Keratinocyte (primary cell): ENCODE results near the gene P2RY8.
"Not testable (repeated sequence)": the region's sequence is repeated elsewhere in the genome, so short reads cannot be mapped to it uniquely, and the experiment has no call there.

Experiments used
- CTCF ChIP-seq, 3 experiments: IDR thresholded peaks in 1 of 3; conservative IDR thresholded peaks in 1 of 3; optimal IDR thresholded peaks in 1 of 3; 2 replicates in 2 of 3; 3 replicates in 1 of 3; pipeline versions ENCODE3 to v1.5.1; 2011; ENCODE audit warnings: low read length in 3 of 3, mild to moderate bottlenecking in 3 of 3, moderate library complexity in 2 of 3, control low read depth in 1 of 3, inconsistent platforms in 1 of 3; ENCODE audit not compliant: insufficient read depth in 2 of 3; ENCODE audit errors: extremely low read depth in 1 of 3
- EZH2 ChIP-seq: IDR thresholded peaks from one replicate; pipeline ENCODE4 v1.6.1; 2012; ENCODE audit warnings: inconsistent platforms, mild to moderate bottlenecking, low read length, moderate library complexity

GRCh38 chrX:1574181-1574580 is 37.2 kb upstream of the P2RY8 start:
- not testable (repeated sequence) for TF ChIP-seq CTCF (optimal IDR thresholded peaks at IDR 0.05 in 1 of 3, IDR thresholded peaks at IDR 0.05 in 1 of 3, conservative IDR thresholded peaks at IDR 0.05 in 1 of 3; ENCODE audit: extremely low read depth in 1 of 3, insufficient read depth in 2 of 3, low read length in 3 of 3); EZH2
